Measurements from ENCODE around the gene CRYZL1. TPM values are rescaled to one million over a fixed set of nuclear protein-coding genes. Genes with fewer than 3 reads are reported as not detected.

The CRYZL1 gene
- total RNA-seq, 1 experiment from 2014 or later = 13.5 TPM

DNA sequence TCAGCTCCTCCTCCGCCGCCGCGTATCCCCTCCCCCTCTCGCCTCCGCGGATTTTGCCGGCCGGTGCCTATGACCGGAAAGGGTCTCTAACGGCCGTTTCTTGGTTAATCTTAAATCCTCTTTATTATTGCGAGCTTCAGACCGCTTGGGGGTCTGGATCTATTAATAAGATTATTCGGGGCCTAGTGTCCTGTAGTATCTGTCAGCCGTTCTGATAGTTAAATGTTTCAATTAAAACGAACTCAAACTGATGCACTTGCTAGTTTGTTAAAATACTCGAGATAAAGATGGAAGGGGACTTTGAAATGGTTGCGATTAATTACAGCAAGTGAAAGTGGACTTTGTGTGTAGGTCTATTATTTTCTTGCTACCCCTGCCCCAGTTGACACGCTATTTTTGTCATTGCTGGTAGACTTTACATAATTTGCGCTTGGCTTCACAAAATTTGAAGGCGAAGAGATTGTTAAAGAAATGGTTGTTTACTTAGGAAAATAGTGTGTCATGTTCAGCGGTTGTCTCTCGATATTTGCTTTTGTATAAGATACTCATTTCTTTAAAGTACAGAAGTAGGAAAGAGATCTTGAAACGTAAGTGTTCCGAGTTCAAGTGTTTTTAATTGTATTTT is 97.9 kb downstream of the CRYZL1 start:
- Mint-ChIP-seq H3K27ac (peak overlapping the region; percentile 100), H3K9me3 (no peaks in the 10 kb centered on the region; a peak in 1 of 5 replicates), H3K4me1 (peaks cover 24 to 27% of the 10 kb centered on the region in 2 experiments), H3K36me3 (ENCODE audit: insufficient read depth in 1 of 3, low read depth in 3 of 3) (peaks cover 25 to 61% (median 42%) of the 10 kb centered on the region in 3 experiments), H3K4me3 (peak overlapping the region; percentile 97 to 99), H3K27me3 (ENCODE audit: low read depth) (no peaks in the 10 kb centered on the region)
- Histone ChIP-seq H3K79me1 (ENCODE audit: insufficient read depth, low read depth, low read length, poor library complexity, severe bottlenecking) (peaks cover 5% of the 10 kb centered on the region), H3K56ac (ENCODE audit: insufficient read length, low read depth, low read length) (peak overlapping the region; percentile 98), H3K14ac (ENCODE audit: insufficient read depth, low read length) (peak overlapping the region; percentile 96), H3K4me1 (ENCODE audit: insufficient read depth, low read length) (no peaks in the 10 kb centered on the region), H2BK120ac (ENCODE audit: low read depth, low read length, poor library complexity, severe bottlenecking) (no peak overlapping the region), H4K5ac (ENCODE audit: insufficient read length, low read depth, low read length) (peak overlapping the region; percentile 79), H2BK20ac (ENCODE audit: low read depth, low read length, poor library complexity, severe bottlenecking) (no peak overlapping the region), H3T11ph (ENCODE audit: low read length) (no peak overlapping the region), H3K23me2 (ENCODE audit: insufficient read length, low read depth, low read length, poor library complexity, severe bottlenecking) (no peaks in the 10 kb centered on the region), H3K9me3 (ENCODE audit: control insufficient read depth, low read depth, low read length) (no peaks in the 10 kb centered on the region), H3K9ac (ENCODE audit: extremely low read depth, insufficient read length, low read length) (peak overlapping the region; percentile 100), H3K18ac (ENCODE audit: insufficient read length, low read depth, low read length) (peak overlapping the region; percentile 99), H3K23ac (ENCODE audit: insufficient read length, low read depth, low read length) (no peak overlapping the region), H2AFZ (ENCODE audit: low read length) (no peak overlapping the region), H3K4me2 (ENCODE audit: insufficient read depth, insufficient read length, low read length) (peak overlapping the region; percentile 98), H2BK12ac (ENCODE audit: insufficient read length, low read depth, low read length) (peak overlapping the region; percentile 23), H3K79me2 (ENCODE audit: insufficient read depth, low read length) (peaks cover 45% of the 10 kb centered on the region), H4K8ac (replicated peaks; ENCODE audit: insufficient read length, low read depth, low read length) (no peak overlapping the region), H2BK5ac (ENCODE audit: insufficient read length, low read length) (peak overlapping the region; percentile 91), H3K27ac (ENCODE audit: insufficient read length, low read depth, low read length) (peak overlapping the region; percentile 98), H2AK5ac (ENCODE audit: insufficient read length, low read length) (no peak overlapping the region), H3K4ac (ENCODE audit: low read depth, low read length) (no peak overlapping the region), H3K27me3 (ENCODE audit: insufficient read depth, low read length) (no peaks in the 10 kb centered on the region), H2BK15ac (ENCODE audit: low read depth, low read length) (no peak overlapping the region), H4K20me1 (ENCODE audit: control insufficient read depth, insufficient read depth, insufficient read length) (no peaks in the 10 kb centered on the region), H4K91ac (ENCODE audit: insufficient read length, low read depth, low read length) (no peak overlapping the region)
- no peak for TF ChIP-seq CTCF (conservative IDR thresholded peaks at IDR 0.05)
- peak; percentile 66 for DNase-seq
- no CpG with 5 or more reads among the region's 26 CpGs for whole genome bisulfite sequencing (ENCODE audit: extremely low coverage, insufficient read length, low lambda C conversion rate)
